Activated T-cell treated with anti-CD3 and anti-CD28 coated beads, Interleukin-2, amount 50 U/mL, for 48 hours (primary cell): ENCODE results near the gene LMO4.

Experiments used
- DNase-seq, 2 experiments: peaks; one replicate each; pipeline ENCODE4 v3.0.0-alpha.2; 2020

LMO4 gene

GRCh38 chr1:87328272-87329050, at the start of gene LMO4:
TSS of gene LMO4 (plus strand) at chr1:87328880. CDS start at chr1:87332016, 3,136 bp downstream.
- peak; percentile 89 to 90 for DNase-seq

GRCh38 chr1:87279536-87279875, 49.2 kb upstream of the LMO4 start:
- no peak for DNase-seq

DNA sequence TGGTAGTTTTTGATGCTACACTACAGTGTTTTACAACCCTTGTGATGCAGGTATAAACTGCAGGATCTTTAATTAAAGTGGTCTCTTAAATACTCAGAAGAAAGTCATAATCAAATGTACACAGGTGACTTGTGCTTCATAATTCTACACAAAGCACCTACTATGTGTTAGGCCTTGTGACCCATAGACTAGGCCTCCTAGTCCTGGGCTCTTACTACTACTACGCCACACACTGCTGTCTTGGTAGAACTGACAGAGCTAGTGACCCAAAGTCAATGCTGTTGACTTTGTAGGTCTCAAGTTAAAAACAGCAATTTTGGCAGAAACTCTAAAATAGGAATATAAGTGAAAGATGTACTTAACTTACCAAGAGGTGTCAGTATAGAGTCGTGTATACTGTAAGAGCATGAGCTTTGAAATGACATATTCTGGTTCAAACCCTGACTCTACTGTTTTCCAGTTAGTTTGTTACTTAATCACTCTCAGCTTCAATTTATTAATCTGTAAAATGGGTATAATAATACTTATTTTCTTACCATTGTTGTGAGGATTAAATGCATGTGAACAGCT, 48.6 kb upstream of the LMO4 start:
- no peak for DNase-seq

GRCh38 chr1:87284456-87285240, 44.0 kb upstream of the LMO4 start:
- no peak for DNase-seq

DNA sequence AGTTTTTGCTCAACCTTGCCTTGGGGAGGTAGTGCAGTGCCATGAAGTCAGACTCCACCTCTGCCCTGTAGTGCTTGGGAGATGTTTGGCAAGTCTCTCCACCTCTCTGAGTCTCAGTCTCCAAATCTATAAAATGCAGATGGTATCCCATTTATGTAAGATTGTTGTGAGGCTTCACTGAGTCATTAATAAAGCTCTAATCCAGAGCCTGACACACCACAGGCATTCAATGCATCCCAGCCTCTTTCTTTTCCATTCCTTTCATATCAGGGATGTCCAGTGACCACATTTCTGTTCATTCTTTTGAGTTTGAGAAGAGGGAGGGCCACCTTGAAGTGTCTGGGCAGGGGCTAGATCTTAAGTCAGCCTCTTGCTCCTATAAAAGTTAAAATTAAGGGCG, 37.6 kb upstream of the LMO4 start:
- no peak for DNase-seq

DNA sequence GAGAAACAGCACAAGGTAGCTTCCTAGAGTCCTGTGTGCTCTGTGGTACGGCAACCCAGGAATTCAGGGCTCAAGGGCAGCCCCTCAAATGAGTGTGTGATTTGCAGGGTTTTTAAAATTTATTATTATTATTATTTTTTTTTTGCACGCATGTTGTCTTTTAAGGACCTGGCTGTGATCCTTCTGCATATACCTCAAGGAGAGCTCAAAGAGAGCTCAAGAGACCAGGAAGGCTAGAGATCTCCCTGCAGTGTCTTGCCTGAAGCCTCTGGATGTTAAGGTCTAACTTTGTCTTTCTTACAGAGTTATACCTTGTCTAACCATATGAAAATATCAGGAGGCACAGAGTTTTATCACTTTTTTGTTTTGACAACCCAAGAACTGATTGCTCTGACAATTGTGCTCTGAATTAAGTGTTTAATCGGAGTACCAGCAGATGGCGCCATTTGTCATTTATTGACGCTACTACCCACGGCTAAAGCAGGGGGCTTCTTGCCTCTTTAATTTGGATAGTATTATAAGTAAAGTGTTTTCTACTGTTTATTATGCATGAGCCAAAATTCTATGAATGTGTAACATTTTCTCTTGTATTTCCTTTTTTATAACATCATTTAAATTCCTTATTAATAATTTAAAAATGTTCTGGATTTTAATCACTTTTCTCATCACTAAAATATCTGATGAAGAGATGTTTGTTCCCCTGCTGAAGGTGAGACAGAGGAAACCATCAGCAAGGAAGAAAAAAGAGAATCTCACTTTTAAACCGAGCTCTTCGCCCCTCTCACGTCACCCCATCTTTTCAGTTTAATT, 35.8 kb upstream of the LMO4 start:
- DNase-seq = peak; percentile 51 to 64

DNA sequence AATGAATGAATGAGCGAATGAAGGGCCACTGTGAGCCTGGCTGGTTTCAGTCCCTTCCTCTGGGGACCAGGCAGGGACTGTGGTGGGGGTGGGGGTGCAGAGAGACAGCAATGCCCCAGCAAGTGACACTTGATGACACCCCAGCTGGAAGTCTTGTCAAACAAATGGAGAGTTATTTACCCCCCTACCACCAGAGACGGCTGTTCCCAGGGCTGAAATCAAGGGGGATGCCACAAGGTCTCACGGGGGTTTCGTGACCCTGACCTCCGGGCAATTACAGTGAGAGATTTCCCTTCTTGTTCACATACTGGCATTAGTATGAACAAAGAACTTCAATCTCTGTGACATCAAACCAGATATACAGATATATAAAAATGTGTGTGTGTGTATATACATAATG, 34.0 kb upstream of the LMO4 start:
- DNase-seq = no peak

DNA sequence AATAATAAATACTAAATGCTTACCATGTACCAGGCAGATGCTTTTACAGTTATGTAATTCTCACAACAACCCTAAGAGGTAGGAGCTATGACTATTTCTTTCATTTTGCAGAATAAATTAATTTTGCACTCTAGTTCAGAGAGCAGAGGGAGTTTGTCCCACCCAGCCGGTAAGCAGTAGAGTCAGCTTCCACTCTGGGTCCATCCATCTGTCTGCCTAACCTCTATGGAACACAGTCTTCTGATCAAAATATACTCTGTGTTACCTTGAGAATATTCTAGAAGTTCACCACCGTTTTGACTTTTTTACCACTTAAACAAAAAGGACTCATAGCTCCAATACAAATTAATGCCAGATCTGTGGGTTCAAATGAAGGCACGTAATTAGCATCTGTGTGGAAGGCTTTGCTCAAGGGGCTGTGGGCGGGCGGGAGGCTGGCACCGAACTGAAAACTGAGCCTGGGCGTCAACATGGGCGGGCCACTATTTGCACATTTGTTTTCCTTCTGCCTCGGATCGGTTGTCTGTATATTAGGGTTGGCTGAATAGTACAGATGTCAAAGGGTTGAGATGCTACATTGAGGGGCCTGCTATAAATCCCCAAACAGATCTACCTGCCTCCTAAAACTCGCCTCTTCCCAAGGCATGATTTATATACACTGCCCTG, 33.1 kb upstream of the LMO4 start:
- DNase-seq = no peak

DNA sequence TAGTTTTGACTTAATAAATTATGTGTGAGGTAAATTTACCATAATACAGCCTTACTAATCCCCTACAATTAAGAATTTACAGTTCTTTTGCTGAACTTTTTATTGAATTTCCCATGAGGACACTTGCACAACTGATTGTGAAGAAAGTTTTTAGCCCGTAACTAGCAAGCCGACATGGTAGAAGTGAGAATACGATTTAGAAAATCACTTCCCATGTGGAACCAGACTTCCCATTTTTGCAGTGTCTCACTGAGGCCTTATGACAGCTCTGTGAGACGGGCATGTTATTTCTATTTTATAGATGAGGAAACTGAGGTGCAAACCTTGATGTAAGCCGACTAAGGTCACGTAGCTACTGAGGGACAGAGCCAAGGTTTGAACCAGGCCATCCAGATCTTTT, 32.5 kb upstream of the LMO4 start:
- no peak for DNase-seq

DNA sequence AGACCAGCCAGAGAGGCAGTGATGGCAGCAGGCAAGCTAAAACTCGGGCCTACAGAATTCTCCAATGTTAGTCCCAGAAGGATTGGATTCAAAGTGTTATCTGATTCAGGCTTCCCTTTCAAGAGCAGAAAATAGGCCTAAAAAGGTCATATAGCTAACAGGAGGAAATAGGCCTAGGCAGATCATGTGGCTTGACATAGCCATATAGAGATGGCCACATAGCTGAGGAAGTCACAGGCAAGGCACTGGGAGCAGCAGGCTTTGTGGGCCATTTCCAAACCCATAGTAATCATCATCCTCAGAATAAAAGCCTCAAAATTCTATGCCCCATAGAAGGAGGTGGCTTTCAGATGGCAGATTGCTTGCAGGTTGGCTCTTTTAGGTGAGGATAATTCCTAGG, 29.0 kb upstream of the LMO4 start:
- DNase-seq = no peak

GRCh38 chr1:87300628-87301027, 28.1 kb upstream of the LMO4 start:
- DNase-seq = no peak

DNA sequence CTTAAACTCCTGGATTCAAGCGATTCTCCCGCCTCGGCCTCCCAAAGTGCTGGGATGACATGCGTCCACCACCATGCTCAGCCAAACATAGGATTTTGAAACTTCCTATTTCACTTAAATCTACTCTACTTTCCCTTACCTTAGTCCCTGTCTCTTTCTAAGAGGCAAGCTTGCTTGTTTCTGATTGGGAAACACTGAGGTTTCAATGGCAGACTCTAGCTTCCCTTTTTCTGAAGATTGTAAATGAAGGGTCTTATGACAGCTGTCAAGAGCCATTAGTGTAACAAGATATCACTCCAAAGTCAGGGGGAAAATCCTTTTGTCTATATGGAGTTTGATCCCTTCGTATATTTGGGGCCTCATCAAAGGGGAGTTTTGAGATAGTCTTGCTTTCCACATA, 23.5 kb upstream of the LMO4 start:
- no peak for DNase-seq

- DNase-seq = no peak
Measured at GRCh38 chr1:87305762-87306161, 22.9 kb upstream of the LMO4 start.

- no peak for DNase-seq
Measured at GRCh38 chr1:87307306-87307705, 21.4 kb upstream of the LMO4 start.

DNA sequence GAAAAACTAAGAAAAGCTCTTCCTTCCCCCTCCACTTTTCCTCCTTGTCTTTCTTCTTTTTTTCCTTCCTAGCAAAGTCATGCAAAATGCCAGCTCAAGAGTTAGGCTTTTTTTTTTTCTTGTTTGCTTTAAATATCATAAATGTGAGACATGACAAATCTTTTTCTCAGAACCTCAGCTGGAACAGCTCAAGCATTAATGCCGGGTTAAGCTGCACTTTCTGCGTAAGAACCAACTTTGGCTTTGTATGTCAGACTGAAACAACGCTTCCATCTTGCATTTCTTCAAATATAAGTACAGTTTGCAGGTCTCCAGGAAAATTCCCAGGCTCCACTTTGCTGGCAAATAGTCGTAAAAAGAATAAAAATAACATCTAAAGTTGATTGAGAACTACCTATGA, 20.7 kb upstream of the LMO4 start:
- no peak for DNase-seq

DNA sequence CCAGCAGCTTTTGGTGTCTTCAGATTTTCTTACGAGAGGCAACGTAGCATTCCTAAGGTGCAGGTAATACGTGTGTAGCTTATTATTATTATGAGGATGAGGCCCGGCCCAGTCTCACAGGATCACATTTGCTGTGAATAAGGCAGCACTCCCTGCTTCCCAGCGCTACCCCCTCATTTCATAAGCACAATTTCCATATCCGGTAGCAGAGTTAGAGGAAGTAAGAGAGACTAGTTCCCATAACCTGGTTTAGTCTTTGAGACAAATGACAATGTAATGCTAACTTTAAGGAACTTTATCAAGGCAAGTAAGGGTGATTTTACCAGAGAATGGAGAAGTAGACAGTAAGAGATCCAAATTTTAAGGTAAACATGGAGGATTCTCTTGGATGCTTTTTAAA, 14.6 kb upstream of the LMO4 start:
- no peak for DNase-seq

- no peak for DNase-seq
Measured at GRCh38 chr1:87318056-87318650, 10.5 kb upstream of the LMO4 start.

DNA sequence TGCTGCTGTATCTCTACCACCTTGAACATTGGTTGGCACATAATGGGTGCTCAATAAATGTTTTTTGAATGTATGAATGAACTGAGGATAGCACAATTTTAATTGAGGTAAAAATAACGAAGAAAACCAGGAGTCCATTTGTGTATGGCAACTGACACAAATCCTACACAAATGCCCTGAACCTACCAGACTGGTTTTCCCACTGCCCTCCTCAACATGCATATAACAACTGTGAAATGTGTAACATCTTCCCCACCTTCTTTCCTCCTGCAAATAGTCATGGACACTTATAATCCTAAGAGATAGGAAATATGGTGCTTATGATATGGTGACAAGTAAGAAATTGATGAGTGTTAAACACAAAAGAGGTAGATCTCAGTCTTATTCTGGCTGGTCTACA, 9.9 kb upstream of the LMO4 start:
- no peak for DNase-seq

GRCh38 chr1:87325982-87326738, 2.5 kb upstream of the LMO4 start:
- DNase-seq = peak; percentile 25 to 31

DNA sequence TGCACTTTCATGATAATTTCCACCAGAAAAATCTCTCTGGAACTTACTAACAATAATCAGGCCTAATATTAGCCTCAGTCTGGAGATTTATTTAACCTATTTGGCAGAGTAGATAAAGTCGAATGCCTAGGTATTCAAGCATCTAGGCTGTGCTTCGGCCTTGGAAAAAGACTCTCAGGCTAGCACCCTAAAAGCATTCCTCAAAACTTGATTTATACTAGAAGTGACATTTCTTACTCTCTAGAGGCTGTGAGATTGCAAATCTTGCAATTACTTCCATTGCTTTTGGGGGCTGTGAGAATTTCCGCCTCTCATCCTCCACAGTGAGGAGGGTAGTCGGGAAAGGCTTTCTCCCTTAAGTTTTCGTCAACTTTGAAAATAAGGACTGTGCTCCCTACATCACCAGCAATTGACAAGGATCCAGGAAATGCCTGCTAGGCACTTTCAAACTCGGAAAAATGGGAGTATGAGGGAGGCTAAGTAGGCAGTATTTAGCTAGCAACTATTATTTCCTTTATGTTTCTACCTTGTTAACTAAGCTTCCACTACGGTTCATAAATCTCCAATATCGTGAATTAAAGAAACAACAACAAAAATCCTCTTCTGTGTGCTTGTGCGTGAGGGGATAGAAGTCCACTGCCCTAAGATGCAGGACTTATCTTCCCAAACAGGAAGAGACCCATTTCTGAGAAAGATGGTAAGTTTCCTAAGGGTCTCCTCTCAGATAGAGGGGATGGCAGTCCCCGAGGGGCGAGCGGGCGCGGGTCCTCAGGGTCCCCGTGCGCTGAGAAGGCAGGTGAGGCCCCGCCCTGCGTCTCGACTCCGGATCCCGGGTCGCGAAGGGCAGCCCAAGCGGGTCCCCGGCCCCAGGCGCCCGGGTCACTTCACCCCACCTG, 1.1 kb upstream of the LMO4 start:
- DNase-seq = no peak
